ENCODE results near the gene SNRNP70.

SNRNP70 gene

GRCh38 chr19:49106648-49107135, 21.4 kb downstream of the SNRNP70 start:
- no peak overlapping the region for H3K4me3 ChIP-seq (ENCODE audit: low read depth, low read length)
- peak; percentile 87 for TF ChIP-seq CTCF (IDR thresholded peaks at IDR 0.05; ENCODE audit: low read depth, low read length)
- DNase-seq (ENCODE audit: low read depth, low spot score) = peak; percentile 37
- in situ Hi-C loops (cut with HindIII; ENCODE audit: low sequenced_read_pairs) = no loop called here

GRCh38 chr19:49107625-49108459, 22.6 kb downstream of the SNRNP70 start:
- no peak for TF ChIP-seq CTCF (IDR thresholded peaks at IDR 0.05; ENCODE audit: low read depth, low read length)
- in situ Hi-C loops (cut with HindIII; ENCODE audit: low sequenced_read_pairs) = no loop called here

GRCh38 chr19:49109051-49109450, 23.8 kb downstream of the SNRNP70 start:
- no peak for DNase-seq (ENCODE audit: low read depth, low spot score)
- TF ChIP-seq CTCF (IDR thresholded peaks at IDR 0.05; ENCODE audit: low read depth, low read length) = no peak
- in situ Hi-C loops (cut with HindIII; ENCODE audit: low sequenced_read_pairs) = no loop called here
- H3K4me3 ChIP-seq (ENCODE audit: low read depth, low read length) = no peak overlapping the region

More at GRCh38 chr19:49107625-49108459, 22.6 kb downstream of the SNRNP70 start:
- no peak overlapping the region for H3K4me3 ChIP-seq (ENCODE audit: low read depth, low read length)
- DNase-seq (ENCODE audit: low read depth, low spot score) = no peak

- no peak overlapping the region for H3K4me3 ChIP-seq (ENCODE audit: low read depth, low read length)
- in situ Hi-C loops (cut with HindIII; ENCODE audit: low sequenced_read_pairs) = no loop called here
- no peak for TF ChIP-seq CTCF (IDR thresholded peaks at IDR 0.05; ENCODE audit: low read depth, low read length)
- DNase-seq (ENCODE audit: low read depth, low spot score) = no peak
Observed at GRCh38 chr19:49109569-49110233, 24.4 kb downstream of the SNRNP70 start.

- TF ChIP-seq CTCF (IDR thresholded peaks at IDR 0.05; ENCODE audit: low read depth, low read length) = no peak
- peak; percentile 41 for DNase-seq (ENCODE audit: low read depth, low spot score)
- no peak overlapping the region for H3K4me3 ChIP-seq (ENCODE audit: low read depth, low read length)
- in situ Hi-C loops (cut with HindIII; ENCODE audit: low sequenced_read_pairs) = no loop called here
Observed at GRCh38 chr19:49110567-49110966, 25.3 kb downstream of the SNRNP70 start.

- TF ChIP-seq CTCF (IDR thresholded peaks at IDR 0.05; ENCODE audit: low read depth, low read length) = no peak
- H3K4me3 ChIP-seq (ENCODE audit: low read depth, low read length) = no peak overlapping the region
- in situ Hi-C loops (cut with HindIII; ENCODE audit: low sequenced_read_pairs) = no loop called here
- DNase-seq (ENCODE audit: low read depth, low spot score) = no peak
Observed at GRCh38 chr19:49111218-49111998, 26.2 kb downstream of the SNRNP70 start.

All from astrocyte of the spinal cord (primary cell).